WERI-Rb-1 (cell line): Measurements from ENCODE around the gene POLR2E.

ENCODE experiments used
- DNase-seq: peaks from one replicate; pipeline ENCODE4 v3.0.0-alpha.2; 2020
- H3K27ac ChIP-seq: fragments of 250-450 bp; sonication (Bioruptor Pico); 2 replicates; pipeline ENCODE4 v1.5.1; 2020; ENCODE audit warnings: mild to moderate bottlenecking, moderate library complexity
- H3K27me3 ChIP-seq: fragments of 250-450 bp; sonication (Bioruptor Pico); 2 replicates; pipeline ENCODE4 v1.5.1; 2021; ENCODE audit warnings: mild to moderate bottlenecking, low read depth, moderate library complexity; ENCODE audit not compliant: insufficient read depth, severe bottlenecking
- H3K36me3 ChIP-seq: fragments of 250-450 bp; sonication (Bioruptor Pico); 2 replicates; pipeline ENCODE4 v1.5.1; 2020; ENCODE audit warnings: mild to moderate bottlenecking, moderate library complexity
- H3K4me3 ChIP-seq: 2 replicates; pipeline ENCODE4 v1.5.1; 2011; ENCODE audit warnings: low read depth, mild to moderate bottlenecking, control low read depth, low read length
- H3K9me3 ChIP-seq: fragments of 250-450 bp; sonication (Bioruptor Pico); 2 replicates; pipeline ENCODE4 v1.5.1; 2021; ENCODE audit warnings: mild to moderate bottlenecking, moderate library complexity; ENCODE audit not compliant: severe bottlenecking
- TF ChIP-seq, protein P1 (sequence below): IDR thresholded peaks from 2 replicates; pipeline ENCODE4 v1.5.1; 2011; ENCODE audit warnings: low read depth, mild to moderate bottlenecking, control low read depth, inconsistent platforms, low read length

Gene POLR2E

DNA sequence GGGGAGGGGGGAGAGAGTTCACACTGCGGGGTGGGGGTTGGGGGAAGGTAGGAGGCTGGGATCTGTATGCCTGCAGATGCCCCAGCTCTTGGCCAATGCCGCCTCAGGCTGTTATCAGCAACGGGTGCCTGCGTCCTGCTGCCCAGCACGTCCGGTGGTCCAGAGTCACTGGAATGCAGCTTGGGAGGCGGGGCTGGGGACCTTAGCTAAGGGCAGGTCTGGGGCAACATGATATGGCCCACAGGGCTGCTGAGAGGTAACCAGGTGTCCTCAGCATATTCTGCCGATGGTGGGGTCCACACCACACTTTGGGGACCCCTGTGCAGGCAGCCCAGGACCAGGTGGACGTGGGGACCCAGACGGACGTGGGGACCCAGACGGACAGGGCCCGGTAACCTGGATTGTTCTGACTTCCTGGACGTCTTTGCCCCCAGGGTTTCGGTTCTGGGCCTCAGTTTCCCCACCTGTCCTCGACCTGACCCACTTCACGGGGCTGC is 28.9 kb downstream of the POLR2E start:
- Histone ChIP-seq H3K9me3 (peaks cover 2% of the 10 kb centered on the region), H3K27ac (no peak overlapping the region), H3K4me3 (peak overlapping the region; percentile 63; the same call in 1 of the 2 replicates), H3K27me3 (no peaks in the 10 kb centered on the region), H3K36me3 (peaks cover 16% of the 10 kb centered on the region)
- DNase-seq = no peak
- TF ChIP-seq, protein P1, sequence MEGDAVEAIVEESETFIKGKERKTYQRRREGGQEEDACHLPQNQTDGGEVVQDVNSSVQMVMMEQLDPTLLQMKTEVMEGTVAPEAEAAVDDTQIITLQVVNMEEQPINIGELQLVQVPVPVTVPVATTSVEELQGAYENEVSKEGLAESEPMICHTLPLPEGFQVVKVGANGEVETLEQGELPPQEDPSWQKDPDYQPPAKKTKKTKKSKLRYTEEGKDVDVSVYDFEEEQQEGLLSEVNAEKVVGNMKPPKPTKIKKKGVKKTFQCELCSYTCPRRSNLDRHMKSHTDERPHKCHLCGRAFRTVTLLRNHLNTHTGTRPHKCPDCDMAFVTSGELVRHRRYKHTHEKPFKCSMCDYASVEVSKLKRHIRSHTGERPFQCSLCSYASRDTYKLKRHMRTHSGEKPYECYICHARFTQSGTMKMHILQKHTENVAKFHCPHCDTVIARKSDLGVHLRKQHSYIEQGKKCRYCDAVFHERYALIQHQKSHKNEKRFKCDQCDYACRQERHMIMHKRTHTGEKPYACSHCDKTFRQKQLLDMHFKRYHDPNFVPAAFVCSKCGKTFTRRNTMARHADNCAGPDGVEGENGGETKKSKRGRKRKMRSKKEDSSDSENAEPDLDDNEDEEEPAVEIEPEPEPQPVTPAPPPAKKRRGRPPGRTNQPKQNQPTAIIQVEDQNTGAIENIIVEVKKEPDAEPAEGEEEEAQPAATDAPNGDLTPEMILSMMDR = no peak

DNA sequence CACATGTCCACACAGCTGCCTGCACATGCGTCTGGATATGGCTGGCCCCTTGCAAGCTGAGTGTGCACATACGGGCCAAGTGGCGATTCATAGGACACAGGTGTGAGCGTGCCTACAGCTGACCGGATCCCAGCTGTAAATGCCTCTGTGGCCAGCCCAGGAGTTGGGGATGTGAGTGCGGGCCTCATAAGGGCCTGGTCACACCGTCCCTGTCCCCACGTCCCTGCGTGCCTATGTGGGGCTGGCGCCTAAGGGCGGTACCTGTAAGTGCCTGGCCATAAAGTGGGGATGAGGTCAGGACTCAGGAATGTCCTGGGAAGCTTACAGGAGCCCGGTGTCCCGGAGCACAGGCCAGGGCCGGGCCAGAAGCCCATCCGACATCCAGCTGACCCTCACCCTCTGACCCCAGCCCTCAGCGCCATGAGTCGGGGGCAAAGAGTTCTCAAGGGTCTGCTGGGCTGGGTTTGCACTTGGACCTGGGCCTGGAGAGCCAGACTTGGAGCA is 29.5 kb downstream of the POLR2E start:
- Histone ChIP-seq H3K4me3 (no peak overlapping the region), H3K27me3 (no peaks in the 10 kb centered on the region), H3K9me3 (peaks cover 2% of the 10 kb centered on the region), H3K36me3 (peaks cover 19% of the 10 kb centered on the region), H3K27ac (no peak overlapping the region)
- DNase-seq = no peak
- TF ChIP-seq, protein P1 = no peak

- H3K27ac ChIP-seq = no peak overlapping the region
- H3K4me3 ChIP-seq = no peak overlapping the region
- peaks cover 25% of the 10 kb centered on the region for H3K36me3 ChIP-seq
- TF ChIP-seq, protein P1 = no peak
- no peaks in the 10 kb centered on the region for H3K27me3 ChIP-seq
- H3K9me3 ChIP-seq = peaks cover 2% of the 10 kb centered on the region
- DNase-seq = no peak
Measured at GRCh38 chr19:1064661-1065605, 30.2 kb downstream of the POLR2E start.

GRCh38 chr19:1063909-1064660 is 31.1 kb downstream of the POLR2E start:
- peaks cover 33% of the 10 kb centered on the region for H3K36me3 ChIP-seq
- no peak overlapping the region for H3K27ac ChIP-seq
- DNase-seq = no peak
- no peaks in the 10 kb centered on the region for H3K27me3 ChIP-seq
- peaks cover 2% of the 10 kb centered on the region for H3K9me3 ChIP-seq
- TF ChIP-seq, protein P1 = no peak
- no peak overlapping the region for H3K4me3 ChIP-seq

GRCh38 chr19:1063030-1063908 is 31.9 kb downstream of the POLR2E start:
- no peak overlapping the region for H3K4me3 ChIP-seq
- no peak overlapping the region for H3K27ac ChIP-seq
- peaks cover 9% of the 10 kb centered on the region for H3K9me3 ChIP-seq
- no peaks in the 10 kb centered on the region for H3K27me3 ChIP-seq
- TF ChIP-seq, protein P1 = no peak
- peaks cover 40% of the 10 kb centered on the region for H3K36me3 ChIP-seq
- peak; percentile 40 for DNase-seq
